ENCODE results near the gene DCP1A. TPM values are rescaled to one million over a fixed set of nuclear protein-coding genes. Genes with fewer than 3 reads are reported as not detected.
"Not testable (repeated sequence)": the region's sequence is repeated elsewhere in the genome, so short reads cannot be mapped to it uniquely, and the experiment has no call there.

Gene DCP1A
- total RNA-seq, 2 donors from 2014 or later = 28.5 to 33.2 TPM

DNA sequence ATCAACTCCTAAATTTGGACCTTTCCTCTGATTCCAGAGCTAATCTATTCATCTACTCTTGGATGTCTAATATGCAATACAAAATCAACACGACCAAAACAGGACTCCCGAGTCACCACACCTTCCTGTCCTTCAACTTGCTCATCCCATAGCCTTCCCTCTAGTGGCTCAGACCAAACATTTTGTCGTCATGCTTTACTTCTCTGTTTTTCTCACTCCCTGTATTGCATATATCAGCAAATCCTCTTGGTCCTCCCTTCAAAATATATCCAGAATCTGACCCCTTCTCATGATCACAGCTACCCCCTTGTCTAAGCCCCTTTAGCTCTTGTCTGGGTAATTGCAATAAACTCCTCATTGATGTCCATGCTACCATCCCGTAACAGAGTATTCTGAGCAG, 30.5 kb upstream of the DCP1A start:
- H3K4me3 ChIP-seq = no peak overlapping the region
- H3K27ac ChIP-seq = no peak overlapping the region
- no peak for DNase-seq (ENCODE audit: low spot score)
- no peaks in the 10 kb centered on the region for H3K36me3 ChIP-seq
- no peaks in the 10 kb centered on the region for H3K4me1 ChIP-seq (ENCODE audit: control insufficient read depth in 1 of 2, low read depth in 2 of 2)
- ATAC-seq (ENCODE audit: insufficient number of reproducible peaks, low FRiP score, low read depth) = no peak
- H3K9me3 ChIP-seq = no peaks in the 10 kb centered on the region
- peaks cover 4% of the 10 kb centered on the region for H3K27me3 ChIP-seq (replicated peaks; ENCODE audit: insufficient read depth)
- TF ChIP-seq, protein P1, sequence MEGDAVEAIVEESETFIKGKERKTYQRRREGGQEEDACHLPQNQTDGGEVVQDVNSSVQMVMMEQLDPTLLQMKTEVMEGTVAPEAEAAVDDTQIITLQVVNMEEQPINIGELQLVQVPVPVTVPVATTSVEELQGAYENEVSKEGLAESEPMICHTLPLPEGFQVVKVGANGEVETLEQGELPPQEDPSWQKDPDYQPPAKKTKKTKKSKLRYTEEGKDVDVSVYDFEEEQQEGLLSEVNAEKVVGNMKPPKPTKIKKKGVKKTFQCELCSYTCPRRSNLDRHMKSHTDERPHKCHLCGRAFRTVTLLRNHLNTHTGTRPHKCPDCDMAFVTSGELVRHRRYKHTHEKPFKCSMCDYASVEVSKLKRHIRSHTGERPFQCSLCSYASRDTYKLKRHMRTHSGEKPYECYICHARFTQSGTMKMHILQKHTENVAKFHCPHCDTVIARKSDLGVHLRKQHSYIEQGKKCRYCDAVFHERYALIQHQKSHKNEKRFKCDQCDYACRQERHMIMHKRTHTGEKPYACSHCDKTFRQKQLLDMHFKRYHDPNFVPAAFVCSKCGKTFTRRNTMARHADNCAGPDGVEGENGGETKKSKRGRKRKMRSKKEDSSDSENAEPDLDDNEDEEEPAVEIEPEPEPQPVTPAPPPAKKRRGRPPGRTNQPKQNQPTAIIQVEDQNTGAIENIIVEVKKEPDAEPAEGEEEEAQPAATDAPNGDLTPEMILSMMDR (IDR thresholded peaks at IDR 0.05) = no peak

DNA sequence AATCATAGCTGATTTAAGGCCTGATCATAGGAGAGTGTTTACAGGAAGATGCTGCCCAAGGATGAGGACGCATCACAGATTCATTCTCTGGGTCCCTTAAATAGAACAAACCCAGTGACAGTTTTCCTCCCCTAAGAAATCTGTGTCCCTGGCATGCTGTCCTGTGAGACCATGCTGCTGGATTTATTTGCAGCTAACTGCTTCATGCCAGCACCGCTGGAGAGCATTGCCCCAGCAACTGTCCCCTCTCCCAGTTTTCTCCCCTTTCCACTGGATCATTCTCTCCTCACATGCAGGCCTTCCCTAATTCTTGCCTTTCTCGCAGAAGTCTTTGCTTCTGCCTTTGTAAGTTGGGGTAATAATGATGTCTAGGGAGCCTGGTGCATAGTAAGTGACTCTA, 29.3 kb upstream of the DCP1A start:
- no peak for DNase-seq (ENCODE audit: low spot score)

DNA sequence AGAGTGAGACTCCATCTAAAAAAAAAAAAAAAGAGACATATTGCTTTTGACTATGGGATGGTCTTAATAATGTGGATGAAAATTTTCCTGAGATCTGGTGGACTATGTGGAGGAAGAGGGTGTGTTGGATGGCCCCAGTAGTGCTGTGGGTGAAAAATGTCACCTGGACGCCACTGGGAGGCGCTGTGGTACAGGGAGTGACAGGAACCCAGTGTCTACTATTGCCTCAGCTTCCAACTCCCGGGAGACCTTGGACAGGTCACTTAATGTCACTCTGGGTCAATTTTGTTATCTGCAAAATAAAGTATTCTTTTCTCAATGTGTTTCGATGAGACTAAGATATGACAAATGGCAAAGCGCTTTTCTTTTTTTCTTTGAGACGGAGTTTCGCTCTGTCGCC, 27.7 kb upstream of the DCP1A start:
- DNase-seq (ENCODE audit: low spot score) = no peak
- Histone ChIP-seq H3K4me1 (ENCODE audit: control insufficient read depth in 1 of 2, low read depth in 2 of 2) (no peaks in the 10 kb centered on the region), H3K9me3 (no peaks in the 10 kb centered on the region), H3K36me3 (no peaks in the 10 kb centered on the region), H3K4me3 (no peak overlapping the region), H3K27me3 (replicated peaks; ENCODE audit: insufficient read depth) (peaks cover 4% of the 10 kb centered on the region), H3K27ac (no peak overlapping the region)
- TF ChIP-seq, protein P1 (IDR thresholded peaks at IDR 0.05) = peak; percentile 33
- ATAC-seq (ENCODE audit: insufficient number of reproducible peaks, low FRiP score, low read depth) = no peak

More for the DNA sequence above, 29.3 kb upstream of the DCP1A start:
- Histone ChIP-seq H3K4me3 (no peak overlapping the region), H3K9me3 (no peaks in the 10 kb centered on the region), H3K27me3 (replicated peaks; ENCODE audit: insufficient read depth) (peaks cover 4% of the 10 kb centered on the region), H3K27ac (no peak overlapping the region), H3K36me3 (no peaks in the 10 kb centered on the region), H3K4me1 (ENCODE audit: control insufficient read depth in 1 of 2, low read depth in 2 of 2) (no peaks in the 10 kb centered on the region)
- TF ChIP-seq, protein P1 (IDR thresholded peaks at IDR 0.05) = no peak
- ATAC-seq (ENCODE audit: insufficient number of reproducible peaks, low FRiP score, low read depth) = no peak

DNA sequence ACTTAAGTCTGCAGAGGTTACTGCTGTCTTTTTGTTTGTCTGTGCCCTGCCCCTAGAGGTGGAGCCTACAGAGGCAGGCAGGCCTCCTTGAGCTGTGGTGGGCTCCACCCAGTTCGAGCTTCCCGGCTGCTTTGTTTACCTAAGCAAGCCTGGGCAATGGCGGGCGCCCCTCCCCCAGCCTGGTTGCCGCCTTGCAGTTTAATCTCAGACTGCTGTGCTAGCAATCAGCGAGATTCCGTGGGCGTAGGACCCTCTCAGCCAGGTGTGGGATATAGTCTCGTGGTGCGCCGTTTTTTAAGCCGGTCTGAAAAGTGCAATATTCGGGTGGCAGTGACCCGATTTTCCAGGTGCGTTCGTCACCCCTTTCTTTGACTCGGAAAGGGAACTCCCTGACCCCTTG, 23.4 kb upstream of the DCP1A start:
- not testable (repeated sequence) for DNase-seq (ENCODE audit: low spot score); ATAC-seq (ENCODE audit: insufficient number of reproducible peaks, low FRiP score, low read depth); H3K27me3 ChIP-seq (replicated peaks; ENCODE audit: insufficient read depth); H3K4me3 ChIP-seq; H3K27ac ChIP-seq; H3K4me1 ChIP-seq (ENCODE audit: control insufficient read depth in 1 of 2, low read depth in 2 of 2); H3K36me3 ChIP-seq; H3K9me3 ChIP-seq

DNA sequence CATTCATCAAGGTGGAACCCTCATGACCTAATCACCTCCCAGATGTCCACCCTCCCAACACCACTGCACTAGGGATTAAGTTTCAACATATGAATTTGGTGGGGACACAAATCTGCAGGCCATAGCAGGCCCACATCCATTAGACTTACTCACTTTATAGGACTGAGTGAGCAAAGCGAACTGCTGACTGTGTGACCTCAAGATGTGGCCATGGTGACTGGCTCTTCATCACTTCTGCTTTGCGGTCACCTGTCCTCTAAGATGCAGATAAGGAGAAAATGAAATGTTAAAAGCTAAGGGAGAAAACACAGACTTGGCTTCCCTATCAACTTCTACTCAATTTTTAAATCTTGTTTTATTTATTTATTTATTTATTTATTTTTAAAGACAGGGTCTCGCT, 14.5 kb upstream of the DCP1A start:
- TF ChIP-seq, protein P1 (IDR thresholded peaks at IDR 0.05) = no peak
- DNase-seq (ENCODE audit: low spot score) = no peak
- Histone ChIP-seq H3K4me1 (ENCODE audit: control insufficient read depth in 1 of 2, low read depth in 2 of 2) (no peaks in the 10 kb centered on the region), H3K4me3 (no peak overlapping the region), H3K36me3 (no peaks in the 10 kb centered on the region), H3K27ac (no peak overlapping the region), H3K27me3 (replicated peaks; ENCODE audit: insufficient read depth) (no peaks in the 10 kb centered on the region), H3K9me3 (no peaks in the 10 kb centered on the region)
- ATAC-seq (ENCODE audit: insufficient number of reproducible peaks, low FRiP score, low read depth) = no peak

DNA sequence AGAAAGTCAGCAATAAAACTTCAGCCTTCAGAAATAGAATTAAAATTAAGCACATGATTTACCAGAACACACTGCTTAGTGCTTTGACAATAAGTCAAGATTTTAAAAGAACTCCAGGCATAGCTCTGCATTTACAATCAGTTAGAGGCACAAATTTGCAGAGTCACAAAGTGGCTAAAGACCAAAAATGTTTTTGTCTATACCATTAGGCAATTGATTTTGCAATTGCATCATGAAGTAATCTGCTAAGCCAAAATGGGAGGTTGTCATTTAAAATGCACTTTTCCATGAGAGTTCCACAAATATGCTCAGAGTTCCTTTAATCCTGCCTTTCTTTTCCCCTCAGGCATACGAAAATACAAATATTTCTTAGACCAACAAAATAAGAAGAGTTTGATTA, 10.1 kb upstream of the DCP1A start:
- TF ChIP-seq, protein P1 (IDR thresholded peaks at IDR 0.05) = no peak
- H3K9me3 ChIP-seq = no peaks in the 10 kb centered on the region
- H3K4me3 ChIP-seq = no peak overlapping the region
- no peak for ATAC-seq (ENCODE audit: insufficient number of reproducible peaks, low FRiP score, low read depth)
- no peaks in the 10 kb centered on the region for H3K36me3 ChIP-seq
- no peak for DNase-seq (ENCODE audit: low spot score)
- H3K27me3 ChIP-seq (replicated peaks; ENCODE audit: insufficient read depth) = no peaks in the 10 kb centered on the region
- H3K27ac ChIP-seq = no peak overlapping the region
- H3K4me1 ChIP-seq (ENCODE audit: control insufficient read depth in 1 of 2, low read depth in 2 of 2) = no peaks in the 10 kb centered on the region
